Right lobe of liver (tissue), 4 donors: ENCODE measurements around the gene MYH15.

Experiments used
- POLR2A ChIP-seq: fragments of 450-650 bp; IDR thresholded peaks from one replicate; pipeline ENCODE4 v1.6.1; 2017; ENCODE audit warnings: antibody characterized with exemption, mild to moderate bottlenecking
- TF ChIP-seq, protein P1 (sequence below), 4 donors: fragments of 200-600 bp in 3 of 4; fragments of 450-650 bp in 1 of 4; IDR thresholded peaks; one replicate each; pipeline versions ENCODE4 v1.5.1 to v1.8.0; 2016 to 2022; ENCODE audit warnings: antibody characterized with exemption in 4 of 4, mild to moderate bottlenecking in 2 of 4
- donor health status: DM: no; HTN: no; CAD: no.
- donor health status: DM: no; HTN: no; CAD: no.
- donor health status: DM: no; HTN: yes; CAD: no.

- no peak for TF ChIP-seq POLR2A
- TF ChIP-seq, protein P1, sequence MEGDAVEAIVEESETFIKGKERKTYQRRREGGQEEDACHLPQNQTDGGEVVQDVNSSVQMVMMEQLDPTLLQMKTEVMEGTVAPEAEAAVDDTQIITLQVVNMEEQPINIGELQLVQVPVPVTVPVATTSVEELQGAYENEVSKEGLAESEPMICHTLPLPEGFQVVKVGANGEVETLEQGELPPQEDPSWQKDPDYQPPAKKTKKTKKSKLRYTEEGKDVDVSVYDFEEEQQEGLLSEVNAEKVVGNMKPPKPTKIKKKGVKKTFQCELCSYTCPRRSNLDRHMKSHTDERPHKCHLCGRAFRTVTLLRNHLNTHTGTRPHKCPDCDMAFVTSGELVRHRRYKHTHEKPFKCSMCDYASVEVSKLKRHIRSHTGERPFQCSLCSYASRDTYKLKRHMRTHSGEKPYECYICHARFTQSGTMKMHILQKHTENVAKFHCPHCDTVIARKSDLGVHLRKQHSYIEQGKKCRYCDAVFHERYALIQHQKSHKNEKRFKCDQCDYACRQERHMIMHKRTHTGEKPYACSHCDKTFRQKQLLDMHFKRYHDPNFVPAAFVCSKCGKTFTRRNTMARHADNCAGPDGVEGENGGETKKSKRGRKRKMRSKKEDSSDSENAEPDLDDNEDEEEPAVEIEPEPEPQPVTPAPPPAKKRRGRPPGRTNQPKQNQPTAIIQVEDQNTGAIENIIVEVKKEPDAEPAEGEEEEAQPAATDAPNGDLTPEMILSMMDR (IDR thresholded peaks at IDR 0.05) = no peak
Observed at GRCh38 chr3:108359011-108359410, 151.4 kb downstream of the MYH15 start.
